Measurements from ENCODE around the gene RBM42. TPM values are rescaled to one million over a fixed set of nuclear protein-coding genes. Genes with fewer than 3 reads are reported as not detected.
"Not testable (repeated sequence)": the region's sequence is repeated elsewhere in the genome, so short reads cannot be mapped to it uniquely, and the experiment has no call there.

RBM42 gene
- total and polyA plus RNA-seq, 7 donors, result 50.1 to 69.1 (median 61.1) TPM

GRCh38 chr19:35590875-35591274 is 38.0 kb upstream of the RBM42 start:
- DNase-seq (no peak), ATAC-seq (no peak)
- no peak for TF ChIP-seq CTCF (IDR thresholded peaks at IDR 0.05)
- Histone ChIP-seq H3K27ac (no peak overlapping the region), H3K9me3 (no peaks in the 10 kb centered on the region), H3K36me3 (ENCODE audit: insufficient read depth in 1 of 2, low read depth in 1 of 2) (no peaks in the 10 kb centered on the region), H3K4me1 (no peaks in the 10 kb centered on the region), H3K27me3 (ENCODE audit: insufficient read depth in 3 of 3, low read length in 2 of 3) (peaks cover 0 to 6% (median 2%) of the 10 kb centered on the region in 3 donors), H3K4me3 (no peak overlapping the region)
- WGBS, 3 donors, result 65 to 73% (median 70%) methylated on average over 3 of the region's 3 CpGs
- intact Hi-C loops (cut with DNase I), result no loop called here

- no peaks in the 10 kb centered on the region for H3K9me3 ChIP-seq
- no peak overlapping the region for H3K27ac ChIP-seq
- no peaks in the 10 kb centered on the region for H3K4me1 ChIP-seq
- peaks cover 0 to 3% (median 2%) of the 10 kb centered on the region in 3 donors for H3K27me3 ChIP-seq (ENCODE audit: insufficient read depth in 3 of 3, low read length in 2 of 3)
- ATAC-seq (no peak), DNase-seq (no peak)
- H3K4me3 ChIP-seq, result no peak overlapping the region
- intact Hi-C loops (cut with DNase I), result no loop called here
- peak; percentile 26 for TF ChIP-seq CTCF (IDR thresholded peaks at IDR 0.05)
- WGBS, 3 donors, result 26 to 27% (median 27%) methylated on average over 8 of the region's 8 CpGs
- H3K36me3 ChIP-seq (ENCODE audit: insufficient read depth in 1 of 2, low read depth in 1 of 2), result no peaks in the 10 kb centered on the region
Observed at GRCh38 chr19:35592226-35592625, 36.6 kb upstream of the RBM42 start.

GRCh38 chr19:35595026-35595425 is 33.8 kb upstream of the RBM42 start:
- H3K27ac ChIP-seq; H3K4me3 ChIP-seq; ATAC-seq; H3K4me1 ChIP-seq; H3K9me3 ChIP-seq; H3K27me3 ChIP-seq (ENCODE audit: insufficient read depth in 3 of 3, low read length in 2 of 3); H3K36me3 ChIP-seq (ENCODE audit: insufficient read depth in 1 of 2, low read depth in 1 of 2); DNase-seq; intact Hi-C loops (cut with DNase I): not testable (repeated sequence)
- WGBS, 3 donors, result 65 to 84% (median 77%) methylated on average over 3 of the region's 3 CpGs

- H3K9me3 ChIP-seq, result no peaks in the 10 kb centered on the region
Observed at GRCh38 chr19:35595928-35596327, 32.9 kb upstream of the RBM42 start.

GRCh38 chr19:35596366-35596999 is 32.4 kb upstream of the RBM42 start:
- intact Hi-C loops (cut with DNase I), result no loop called here

More at GRCh38 chr19:35595928-35596327, 32.9 kb upstream of the RBM42 start:
- intact Hi-C loops (cut with DNase I), result no loop called here
- Histone ChIP-seq H3K4me3 (no peak overlapping the region), H3K4me1 (no peaks in the 10 kb centered on the region), H3K36me3 (ENCODE audit: insufficient read depth in 1 of 2, low read depth in 1 of 2) (no peaks in the 10 kb centered on the region), H3K27ac (no peak overlapping the region), H3K27me3 (ENCODE audit: insufficient read depth in 3 of 3, low read length in 2 of 3) (peaks cover 0 to 6% (median 0%) of the 10 kb centered on the region in 3 donors)
- DNase-seq, result no peak
- ATAC-seq, result no peak
- 97 to 100% (median 100%) methylated on average over 1 of the region's 1 CpG for WGBS, 3 donors
- no peak for TF ChIP-seq CTCF (IDR thresholded peaks at IDR 0.05)

More at GRCh38 chr19:35596366-35596999, 32.4 kb upstream of the RBM42 start:
- DNase-seq (no peak), ATAC-seq (no peak)
- peaks cover 0 to 6% (median 0%) of the 10 kb centered on the region in 3 donors for H3K27me3 ChIP-seq (ENCODE audit: insufficient read depth in 3 of 3, low read length in 2 of 3)
- H3K9me3 ChIP-seq, result no peaks in the 10 kb centered on the region
- WGBS, 3 donors, result 56 to 65% (median 61%) methylated on average over 4 of the region's 4 CpGs
- H3K27ac ChIP-seq, result no peak overlapping the region
- H3K36me3 ChIP-seq (ENCODE audit: insufficient read depth in 1 of 2, low read depth in 1 of 2), result no peaks in the 10 kb centered on the region
- no peak overlapping the region for H3K4me3 ChIP-seq
- no peak for TF ChIP-seq CTCF (IDR thresholded peaks at IDR 0.05)
- H3K4me1 ChIP-seq, result no peaks in the 10 kb centered on the region

All from psoas muscle (tissue), 8 donors.